ENCODE measurements around the gene MAMSTR.

Gene MAMSTR

DNA sequence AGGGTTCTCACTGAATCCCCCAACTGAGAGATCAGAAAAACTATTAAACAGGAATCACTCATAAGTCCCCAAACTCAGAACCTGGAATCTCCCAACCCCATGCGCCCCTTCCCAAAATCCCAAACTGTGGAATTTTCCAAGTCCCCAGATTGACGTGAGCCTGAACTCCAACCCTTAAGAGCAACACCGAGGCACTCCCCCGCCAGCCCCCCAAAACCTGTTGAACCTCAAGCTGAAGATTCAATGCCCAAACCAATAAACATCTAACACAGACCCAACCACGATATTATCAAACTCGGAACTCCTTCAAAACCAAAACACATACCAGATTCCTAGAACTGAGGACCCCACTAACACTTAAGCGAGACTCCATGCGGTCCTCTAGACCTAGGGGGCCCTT, 26.6 kb upstream of the MAMSTR start:
- peaks cover 0 to 10% (median 5%) of the 10 kb centered on the region in 5 donors for H3K36me3 ChIP-seq (ENCODE audit: control insufficient read depth in 5 of 5, insufficient read depth in 5 of 5, low read length in 5 of 5)
- H3K27me3 ChIP-seq (ENCODE audit: control insufficient read depth in 5 of 5, insufficient read depth in 4 of 5, low read length in 5 of 5) = peaks cover 6 to 17% (median 9%) of the 10 kb centered on the region in 5 donors
- peak overlapping the region; percentile 74 for H3K27ac ChIP-seq (ENCODE audit: low read depth, low read length)
- H3K4me1 ChIP-seq (ENCODE audit: control insufficient read depth in 5 of 5, insufficient read depth in 5 of 5, low read length in 5 of 5) = peaks cover 0 to 35% (median 7%) of the 10 kb centered on the region in 5 donors
- H3K9ac ChIP-seq (ENCODE audit: low read length in 5 of 5) = no peak overlapping the region
- H3K4me3 ChIP-seq (ENCODE audit: low read depth in 1 of 5, low read length in 5 of 5) = peak overlapping the region in 1 of 5 donors; percentile 49
- H3K9me3 ChIP-seq (ENCODE audit: control insufficient read depth in 5 of 5, low read length in 5 of 5) = peaks cover 0 to 3% (median 0%) of the 10 kb centered on the region in 5 donors

DNA sequence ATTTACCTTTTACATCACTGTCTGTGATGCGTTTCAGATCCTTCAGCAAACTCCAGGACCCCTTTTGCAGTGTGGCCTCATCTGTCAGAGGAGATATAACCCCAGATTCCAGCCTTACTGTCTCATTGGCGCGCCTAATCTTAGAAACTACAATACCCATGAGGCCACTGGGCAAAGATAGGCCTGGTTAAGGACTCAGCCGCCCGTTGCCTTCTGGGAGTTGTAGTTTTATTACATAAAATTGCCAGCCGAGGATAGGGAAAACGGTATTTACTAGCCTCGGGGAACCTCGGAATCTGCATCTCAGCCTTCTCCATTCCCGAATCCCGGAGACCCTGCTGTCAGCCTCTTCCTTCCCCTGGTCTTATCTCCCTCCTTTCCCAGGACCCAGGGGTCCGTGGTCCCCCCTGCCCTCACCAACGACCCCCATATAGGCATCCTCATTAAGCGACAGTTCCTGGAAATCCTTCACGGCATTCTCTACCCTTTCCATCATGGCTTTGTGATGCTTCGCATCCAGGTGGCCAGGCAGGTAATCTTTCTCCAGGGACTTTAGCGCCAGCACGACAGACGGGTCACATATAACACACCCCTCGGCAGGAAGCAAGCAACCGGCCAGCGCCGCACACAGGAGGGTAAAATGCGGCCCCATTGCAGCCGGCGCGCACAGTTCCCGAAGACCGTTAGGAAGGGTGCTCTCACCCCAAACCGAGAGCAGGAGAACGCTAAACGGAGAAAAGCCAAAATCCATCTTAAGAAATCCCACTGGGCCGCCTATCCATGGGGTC, 25.9 kb upstream of the MAMSTR start:
- Histone ChIP-seq H3K4me3 (ENCODE audit: low read depth in 1 of 5, low read length in 5 of 5) (no peak overlapping the region), H3K9me3 (ENCODE audit: control insufficient read depth in 5 of 5, low read length in 5 of 5) (peaks cover 0 to 3% (median 0%) of the 10 kb centered on the region in 5 donors), H3K36me3 (ENCODE audit: control insufficient read depth in 5 of 5, insufficient read depth in 5 of 5, low read length in 5 of 5) (peaks cover 0 to 7% (median 3%) of the 10 kb centered on the region in 5 donors), H3K9ac (ENCODE audit: low read length in 5 of 5) (no peak overlapping the region), H3K27ac (ENCODE audit: low read depth, low read length) (no peak overlapping the region), H3K27me3 (ENCODE audit: control insufficient read depth in 5 of 5, insufficient read depth in 4 of 5, low read length in 5 of 5) (peaks cover 2 to 15% (median 5%) of the 10 kb centered on the region in 5 donors), H3K4me1 (ENCODE audit: control insufficient read depth in 5 of 5, insufficient read depth in 5 of 5, low read length in 5 of 5) (peaks cover 0 to 33% (median 10%) of the 10 kb centered on the region in 5 donors)

DNA sequence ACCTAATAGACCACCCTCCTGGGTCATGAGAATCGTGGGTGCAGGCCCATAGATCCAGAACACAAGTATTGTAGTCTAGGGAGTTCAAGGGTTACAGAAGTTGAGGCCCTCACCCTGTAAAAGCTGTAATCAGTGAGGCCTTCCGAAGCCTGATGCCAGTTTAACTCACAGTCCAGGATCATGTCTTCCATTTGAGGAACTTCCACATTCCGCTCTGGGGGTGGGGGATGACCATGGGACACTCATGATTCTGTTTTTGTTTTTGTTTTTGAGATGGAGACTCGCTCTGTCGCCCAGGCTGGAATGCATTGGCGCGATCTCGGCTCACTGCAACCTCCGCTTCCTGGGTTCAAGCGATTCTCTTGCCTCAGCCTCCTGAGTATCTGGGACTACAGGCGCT, 22.6 kb upstream of the MAMSTR start:
- H3K4me3 ChIP-seq (ENCODE audit: low read depth in 1 of 5, low read length in 5 of 5) = no peak overlapping the region
- H3K9ac ChIP-seq (ENCODE audit: low read length in 5 of 5) = no peak overlapping the region
- H3K9me3 ChIP-seq (ENCODE audit: control insufficient read depth in 5 of 5, low read length in 5 of 5) = peaks cover 0 to 3% (median 0%) of the 10 kb centered on the region in 5 donors
- no peaks in the 10 kb centered on the region for H3K36me3 ChIP-seq (ENCODE audit: control insufficient read depth in 5 of 5, insufficient read depth in 5 of 5, low read length in 5 of 5)
- H3K27me3 ChIP-seq (ENCODE audit: control insufficient read depth in 5 of 5, insufficient read depth in 4 of 5, low read length in 5 of 5) = peaks cover 0 to 15% (median 7%) of the 10 kb centered on the region in 5 donors
- H3K4me1 ChIP-seq (ENCODE audit: control insufficient read depth in 5 of 5, insufficient read depth in 5 of 5, low read length in 5 of 5) = peaks cover 2 to 47% (median 20%) of the 10 kb centered on the region in 5 donors
- peak overlapping the region; percentile 79 for H3K27ac ChIP-seq (ENCODE audit: low read depth, low read length)

DNA sequence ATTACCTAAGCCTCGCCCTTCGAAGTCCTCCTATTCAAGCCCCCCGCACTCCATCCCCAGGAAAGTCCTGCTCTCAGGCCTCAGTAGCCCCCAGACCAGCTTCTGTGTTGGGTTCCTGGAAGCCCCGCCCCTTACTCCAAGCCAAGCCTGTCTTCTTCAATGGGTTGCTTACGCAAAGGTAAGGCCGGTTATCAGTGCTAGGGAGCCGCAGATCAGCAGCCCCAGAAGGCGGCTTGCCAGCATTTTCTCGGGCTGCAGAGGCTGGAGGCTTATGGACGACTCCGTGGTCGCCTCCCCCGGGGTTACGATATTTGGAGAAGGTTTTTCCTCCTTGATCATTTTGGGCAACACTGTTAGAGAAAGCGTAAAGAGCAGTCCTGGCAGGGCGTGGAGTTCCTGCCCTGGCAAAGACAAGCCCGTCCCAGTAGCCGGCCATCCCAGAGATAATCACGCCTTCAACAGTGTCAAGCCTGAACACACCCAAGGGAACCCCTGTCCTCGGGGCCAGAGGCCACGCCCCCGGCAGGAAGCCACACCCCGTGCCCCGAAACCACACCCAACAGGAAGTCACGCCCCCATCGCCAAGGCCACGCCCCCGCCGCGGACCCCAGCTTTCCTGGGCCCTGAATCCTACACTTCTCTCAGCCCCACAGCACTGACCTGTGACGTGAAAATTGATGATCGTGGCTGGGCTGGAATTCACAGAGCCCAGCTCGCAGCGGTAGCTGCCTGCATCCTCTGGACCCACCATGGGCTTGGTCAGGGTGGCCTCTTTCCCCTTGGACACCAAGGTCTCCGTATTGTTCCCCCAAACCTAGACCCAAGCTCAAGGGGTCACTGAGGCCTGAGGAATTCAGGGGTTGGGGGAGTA, 21.8 kb upstream of the MAMSTR start:
- Histone ChIP-seq H3K4me3 (ENCODE audit: low read depth in 1 of 5, low read length in 5 of 5) (peak overlapping the region in 3 of 5 donors; percentile 64 to 88 (median 75)), H3K27me3 (ENCODE audit: control insufficient read depth in 5 of 5, insufficient read depth in 4 of 5, low read length in 5 of 5) (peaks cover 0 to 9% (median 7%) of the 10 kb centered on the region in 5 donors), H3K36me3 (ENCODE audit: control insufficient read depth in 5 of 5, insufficient read depth in 5 of 5, low read length in 5 of 5) (peaks cover 0 to 1% (median 0%) of the 10 kb centered on the region in 5 donors), H3K9me3 (ENCODE audit: control insufficient read depth in 5 of 5, low read length in 5 of 5) (peaks cover 0 to 3% (median 0%) of the 10 kb centered on the region in 5 donors), H3K9ac (ENCODE audit: low read length in 5 of 5) (peak overlapping the region in 3 of 5 donors; percentile 6 to 86 (median 55)), H3K4me1 (ENCODE audit: control insufficient read depth in 5 of 5, insufficient read depth in 5 of 5, low read length in 5 of 5) (peaks cover 2 to 41% (median 16%) of the 10 kb centered on the region in 5 donors), H3K27ac (ENCODE audit: low read depth, low read length) (peak overlapping the region; percentile 79)

DNA sequence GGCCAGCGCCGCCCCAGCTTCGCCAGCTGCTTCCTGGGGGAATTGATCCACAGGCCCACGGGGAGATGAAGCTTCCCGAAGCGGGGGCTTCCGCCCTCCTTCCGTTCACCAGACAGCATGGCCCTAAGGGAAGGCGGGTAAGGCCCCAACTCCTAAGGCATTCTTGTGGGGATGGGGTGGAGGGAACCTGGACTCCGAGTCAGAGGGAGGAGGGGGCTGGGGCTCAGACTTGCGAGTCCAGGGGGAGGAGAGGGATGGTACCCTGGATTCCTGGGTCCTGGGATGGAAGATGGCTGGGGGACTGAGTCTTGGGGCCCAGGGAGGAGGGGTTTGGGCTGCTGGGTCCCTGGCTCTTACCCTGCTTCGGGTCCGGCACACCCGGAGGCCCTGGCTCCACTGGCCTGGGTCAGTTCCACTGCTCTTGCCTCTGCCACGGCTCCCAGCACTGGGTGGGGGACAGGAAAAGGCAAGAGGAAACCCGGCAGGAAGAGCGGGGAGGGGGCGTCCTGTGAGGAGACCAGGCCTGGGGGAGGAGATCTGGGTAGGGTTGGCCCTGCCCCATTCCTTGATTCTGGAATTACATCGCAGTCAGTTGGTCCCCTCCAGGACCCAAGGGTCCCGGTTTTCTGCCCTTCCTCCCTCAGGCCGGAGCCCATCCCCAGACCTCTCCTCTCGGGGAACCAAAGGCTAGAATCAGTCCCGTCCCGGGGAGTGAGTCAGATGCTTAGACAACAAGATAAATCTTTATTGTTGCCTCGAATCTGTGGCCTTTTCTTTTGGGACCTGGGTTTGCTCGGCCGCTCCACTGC, 20.8 kb upstream of the MAMSTR start, which contains the start of gene RASIP1:
RASIP1 (minus strand) TSS at position 447 of the 809 bp plus-strand sequence; CDS start at position 119, 328 bp downstream.
- H3K27me3 ChIP-seq (ENCODE audit: control insufficient read depth in 5 of 5, insufficient read depth in 4 of 5, low read length in 5 of 5) = peaks cover 0 to 4% (median 3%) of the 10 kb centered on the region in 5 donors
- peak within 1 kb of the TSS; percentile 60 to 88 (median 66) for H3K4me3 ChIP-seq (ENCODE audit: low read depth in 1 of 5, low read length in 5 of 5)
- peak within 1 kb of the TSS; percentile 79 for H3K27ac ChIP-seq (ENCODE audit: low read depth, low read length)
- peaks cover 0 to 2% (median 0%) of the 10 kb centered on the region in 5 donors for H3K36me3 ChIP-seq (ENCODE audit: control insufficient read depth in 5 of 5, insufficient read depth in 5 of 5, low read length in 5 of 5)
- peaks cover 2 to 38% (median 16%) of the 10 kb centered on the region in 5 donors for H3K4me1 ChIP-seq (ENCODE audit: control insufficient read depth in 5 of 5, insufficient read depth in 5 of 5, low read length in 5 of 5)
- H3K9ac ChIP-seq (ENCODE audit: low read length in 5 of 5) = peak within 1 kb of the TSS in 3 of 5 donors; percentile 67 to 86 (median 70)
- H3K9me3 ChIP-seq (ENCODE audit: control insufficient read depth in 5 of 5, low read length in 5 of 5) = peaks cover 0 to 2% (median 0%) of the 10 kb centered on the region in 5 donors

DNA sequence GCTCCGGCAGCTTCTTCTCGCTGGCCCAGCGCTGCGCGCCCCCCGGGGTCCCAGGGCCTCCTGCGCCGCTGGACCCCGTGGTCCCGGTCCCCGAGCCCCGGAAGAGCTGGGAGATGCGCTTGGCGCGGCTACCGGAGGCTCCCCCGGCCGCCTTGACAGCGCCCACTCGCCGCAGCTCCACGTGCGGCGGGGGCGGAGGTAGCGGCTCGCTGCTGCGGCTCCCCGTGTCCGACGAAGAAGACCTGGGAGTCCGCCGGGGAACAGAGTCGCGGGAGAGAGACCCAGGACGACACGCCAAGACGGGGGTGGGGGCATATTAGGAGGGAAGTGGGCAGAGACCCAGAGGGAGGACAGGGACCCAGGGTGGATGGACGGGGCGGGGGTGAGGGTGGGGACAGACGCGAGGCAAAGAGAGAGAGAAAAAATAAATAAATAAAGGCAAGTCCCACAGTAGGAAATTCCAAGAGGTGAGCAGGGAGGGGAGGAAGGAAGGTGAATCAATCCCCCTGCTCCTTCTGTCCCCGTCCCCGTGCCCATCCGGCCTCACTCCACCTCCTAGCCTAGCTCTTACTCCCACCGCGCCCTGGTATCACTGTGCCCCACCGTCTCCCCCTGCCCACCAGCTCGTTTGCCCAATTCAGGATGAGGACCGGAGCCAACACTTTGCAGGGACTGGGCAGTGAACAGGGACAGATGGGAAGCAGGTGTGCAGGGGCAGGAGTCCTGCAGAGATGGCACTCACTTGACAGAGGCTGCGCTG, 20.1 kb upstream of the MAMSTR start:
- H3K4me3 ChIP-seq (ENCODE audit: low read depth in 1 of 5, low read length in 5 of 5) = peak overlapping the region; percentile 60 to 88 (median 66)
- peaks cover 2 to 38% (median 16%) of the 10 kb centered on the region in 5 donors for H3K4me1 ChIP-seq (ENCODE audit: control insufficient read depth in 5 of 5, insufficient read depth in 5 of 5, low read length in 5 of 5)
- H3K27me3 ChIP-seq (ENCODE audit: control insufficient read depth in 5 of 5, insufficient read depth in 4 of 5, low read length in 5 of 5) = peaks cover 0 to 9% (median 7%) of the 10 kb centered on the region in 5 donors
- peak overlapping the region; percentile 79 for H3K27ac ChIP-seq (ENCODE audit: low read depth, low read length)
- H3K9ac ChIP-seq (ENCODE audit: low read length in 5 of 5) = peak overlapping the region in 3 of 5 donors; percentile 67 to 86 (median 70)
- no peaks in the 10 kb centered on the region for H3K9me3 ChIP-seq (ENCODE audit: control insufficient read depth in 5 of 5, low read length in 5 of 5)
- peaks cover 0 to 3% (median 0%) of the 10 kb centered on the region in 5 donors for H3K36me3 ChIP-seq (ENCODE audit: control insufficient read depth in 5 of 5, insufficient read depth in 5 of 5, low read length in 5 of 5)

DNA sequence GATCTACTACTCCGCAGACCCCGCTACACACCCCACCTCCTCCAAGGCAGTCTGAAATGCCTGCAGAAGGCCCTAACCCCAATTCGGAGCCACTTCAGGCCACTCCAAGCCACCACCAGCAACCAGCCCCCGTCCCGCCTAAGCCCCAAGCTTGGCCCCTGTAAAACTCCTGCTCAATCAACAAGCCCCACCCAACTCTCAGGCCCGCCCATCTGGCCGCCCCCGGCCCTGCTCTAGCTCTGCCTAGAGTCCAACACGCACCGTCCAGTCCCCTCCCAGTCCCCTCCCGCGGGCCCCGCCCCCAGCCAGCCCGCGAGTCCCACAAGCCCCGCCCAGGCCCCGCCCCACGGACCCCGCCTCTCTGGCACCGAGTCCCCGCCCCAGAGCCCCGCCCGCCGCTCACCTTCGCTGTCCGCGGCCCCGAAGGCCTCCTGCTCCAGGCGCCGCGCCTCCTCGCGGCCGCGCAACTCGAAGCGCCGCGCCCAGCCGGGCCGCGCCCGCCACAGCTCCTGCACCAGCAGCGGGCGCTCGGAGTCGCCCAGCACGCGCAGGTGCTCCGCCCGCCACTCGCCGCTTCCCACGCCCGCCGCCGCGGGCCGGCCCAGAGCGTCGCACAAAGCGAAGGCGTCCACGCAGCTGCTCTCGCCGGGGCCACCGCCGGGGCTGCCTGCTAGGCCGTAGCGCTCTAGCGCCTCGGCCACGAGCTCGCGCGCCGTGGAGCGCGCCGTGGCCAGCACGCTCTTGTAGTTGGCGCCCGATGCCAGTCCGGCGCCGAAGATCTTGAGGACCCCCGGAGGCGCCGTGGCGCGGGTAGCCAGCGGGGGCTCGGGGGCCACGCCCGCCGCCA, 19.3 kb upstream of the MAMSTR start:
- Histone ChIP-seq H3K9me3 (ENCODE audit: control insufficient read depth in 5 of 5, low read length in 5 of 5) (no peaks in the 10 kb centered on the region), H3K4me3 (ENCODE audit: low read depth in 1 of 5, low read length in 5 of 5) (peak overlapping the region; percentile 60 to 88 (median 64)), H3K27ac (ENCODE audit: low read depth, low read length) (peak overlapping the region; percentile 30), H3K27me3 (ENCODE audit: control insufficient read depth in 5 of 5, insufficient read depth in 4 of 5, low read length in 5 of 5) (peaks cover 0 to 10% (median 7%) of the 10 kb centered on the region in 5 donors), H3K9ac (ENCODE audit: low read length in 5 of 5) (peak overlapping the region in 2 of 5 donors; percentile 51 to 86), H3K36me3 (ENCODE audit: control insufficient read depth in 5 of 5, insufficient read depth in 5 of 5, low read length in 5 of 5) (peaks cover 0 to 3% (median 0%) of the 10 kb centered on the region in 5 donors), H3K4me1 (ENCODE audit: control insufficient read depth in 5 of 5, insufficient read depth in 5 of 5, low read length in 5 of 5) (peaks cover 2 to 38% (median 16%) of the 10 kb centered on the region in 5 donors)

DNA sequence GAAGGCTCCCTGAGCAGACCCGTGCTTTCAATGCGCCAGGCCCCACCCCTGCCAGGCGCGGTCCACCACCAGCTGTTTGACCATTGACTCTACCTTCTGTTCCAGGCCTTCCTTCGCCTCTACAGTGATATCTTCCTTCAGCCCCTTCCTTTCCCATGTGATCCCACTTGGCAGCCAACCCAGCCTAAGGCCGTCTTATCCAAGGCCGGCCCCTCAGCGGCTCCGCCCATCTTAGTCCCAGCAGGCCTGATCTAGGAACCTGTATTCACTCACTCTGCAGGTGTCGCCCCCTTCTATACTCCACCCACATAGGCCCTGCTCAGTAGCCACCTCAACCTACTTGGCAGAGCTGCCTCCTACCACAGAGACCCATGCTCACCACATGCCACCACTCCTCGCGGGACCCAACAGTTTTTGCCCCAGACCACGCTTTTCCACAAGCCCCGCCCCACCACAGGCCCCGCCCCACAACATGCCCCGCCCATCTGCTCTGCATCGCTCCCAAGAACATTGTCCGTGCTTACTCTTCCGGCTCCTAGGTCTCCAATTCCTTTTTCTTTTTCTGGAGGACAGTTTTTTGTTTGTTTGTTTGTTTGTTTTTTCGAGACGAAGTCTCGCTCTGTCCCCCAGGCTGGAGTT, 18.0 kb upstream of the MAMSTR start:
- H3K4me1 ChIP-seq (ENCODE audit: control insufficient read depth in 5 of 5, insufficient read depth in 5 of 5, low read length in 5 of 5) = peaks cover 2 to 38% (median 16%) of the 10 kb centered on the region in 5 donors
- no peaks in the 10 kb centered on the region for H3K9me3 ChIP-seq (ENCODE audit: control insufficient read depth in 5 of 5, low read length in 5 of 5)
- peaks cover 0 to 10% (median 7%) of the 10 kb centered on the region in 5 donors for H3K27me3 ChIP-seq (ENCODE audit: control insufficient read depth in 5 of 5, insufficient read depth in 4 of 5, low read length in 5 of 5)
- H3K36me3 ChIP-seq (ENCODE audit: control insufficient read depth in 5 of 5, insufficient read depth in 5 of 5, low read length in 5 of 5) = peaks cover 0 to 12% (median 5%) of the 10 kb centered on the region in 5 donors
- H3K27ac ChIP-seq (ENCODE audit: low read depth, low read length) = no peak overlapping the region
- peak overlapping the region in 1 of 5 donors; percentile 51 for H3K9ac ChIP-seq (ENCODE audit: low read length in 5 of 5)
- peak overlapping the region in 3 of 5 donors; percentile 3 to 61 (median 17) for H3K4me3 ChIP-seq (ENCODE audit: low read depth in 1 of 5, low read length in 5 of 5)

Measured in subcutaneous abdominal adipose tissue (tissue), 5 donors.